ENCODE data around the gene FHL3. TPM values are rescaled to one million over a fixed set of nuclear protein-coding genes. Genes with fewer than 3 reads are reported as not detected.

Gene FHL3
- total and polyA plus RNA-seq, 4 donors, result 1.7 to 4.2 (median 2.8) TPM

- TF ChIP-seq ZBTB33 (IDR thresholded peaks at IDR 0.05), result no peak
- no peak for TF ChIP-seq TAF1 (conservative IDR thresholded peaks at IDR 0.05)
- TF ChIP-seq HNF4A (conservative IDR thresholded peaks at IDR 0.05), result no peak
- no peak for TF ChIP-seq SP1 (IDR thresholded peaks at IDR 0.05)
- no peak for TF ChIP-seq FOXA2 (IDR thresholded peaks at IDR 0.05)
- no peak for TF ChIP-seq ATF3 (IDR thresholded peaks at IDR 0.05)
Measured at GRCh38 chr1:38050397-38051078, 45.2 kb upstream of the FHL3 start (continued).

GRCh38 chr1:38047603-38048141 is 42.4 kb upstream of the FHL3 start:
- no peak for DNase-seq (ENCODE audit: low spot score)
- no peaks in the 10 kb centered on the region for H3K36me3 ChIP-seq (ENCODE audit: control insufficient read depth in 4 of 4, insufficient read depth in 3 of 4, low read depth in 1 of 4, low read length in 3 of 4)
- TF ChIP-seq CTCF (IDR thresholded peaks at IDR 0.05; ENCODE audit: low read depth, low read length, missing input control) (no peak), REST (IDR thresholded peaks at IDR 0.05) (peak; percentile 91)
- peaks cover 0 to 8% (median 4%) of the 10 kb centered on the region in 4 donors for H3K27me3 ChIP-seq (ENCODE audit: control insufficient read depth in 4 of 4, insufficient read depth in 4 of 4, low read length in 3 of 4)
- H3K4me3 ChIP-seq (ENCODE audit: low read depth in 1 of 3, low read length in 3 of 3), result peak overlapping the region; percentile 28 to 65 (median 57)
- H3K9ac ChIP-seq (ENCODE audit: low read depth in 1 of 2, low read length in 2 of 2), result no peak overlapping the region
- WGBS, result 17% methylated on average over 34 of the region's 34 CpGs
- peaks cover 12 to 38% (median 17%) of the 10 kb centered on the region in 4 donors for H3K4me1 ChIP-seq (ENCODE audit: control insufficient read depth in 4 of 4, insufficient read depth in 4 of 4, low read length in 3 of 4)
- H3K27ac ChIP-seq (ENCODE audit: low read depth in 1 of 2, low read length in 2 of 2), result no peak overlapping the region
- H3K9me3 ChIP-seq (ENCODE audit: control insufficient read depth in 4 of 4, low read length in 3 of 4), result no peaks in the 10 kb centered on the region

- TF ChIP-seq RAD21 (IDR thresholded peaks at IDR 0.05), result peak in 1 of 2 donors; percentile 27
- no peak for TF ChIP-seq REST (IDR thresholded peaks at IDR 0.05)
- Histone ChIP-seq H3K27me3 (ENCODE audit: control insufficient read depth in 4 of 4, insufficient read depth in 4 of 4, low read length in 3 of 4) (peaks cover 0 to 8% (median 4%) of the 10 kb centered on the region in 4 donors), H3K27ac (ENCODE audit: low read depth in 1 of 2, low read length in 2 of 2) (no peak overlapping the region), H3K36me3 (ENCODE audit: control insufficient read depth in 4 of 4, insufficient read depth in 3 of 4, low read depth in 1 of 4, low read length in 3 of 4) (no peaks in the 10 kb centered on the region), H3K4me3 (ENCODE audit: low read depth in 1 of 3, low read length in 3 of 3) (peak overlapping the region; percentile 28 to 65 (median 57)), H3K9ac (ENCODE audit: low read depth in 1 of 2, low read length in 2 of 2) (no peak overlapping the region), H3K4me1 (ENCODE audit: control insufficient read depth in 4 of 4, insufficient read depth in 4 of 4, low read length in 3 of 4) (peaks cover 12 to 38% (median 17%) of the 10 kb centered on the region in 4 donors), H3K9me3 (ENCODE audit: control insufficient read depth in 4 of 4, low read length in 3 of 4) (no peaks in the 10 kb centered on the region)
- WGBS, result under 1% methylated on average over 99 of the region's 99 CpGs
- DNase-seq (ENCODE audit: low spot score), result peak; percentile 77
Measured at GRCh38 chr1:38046884-38047602, 41.7 kb upstream of the FHL3 start.
